Measurements from ENCODE around the gene GRB14.
"Not testable (repeated sequence)": the region's sequence is repeated elsewhere in the genome, so short reads cannot be mapped to it uniquely, and the experiment has no call there.

The GRB14 gene

DNA sequence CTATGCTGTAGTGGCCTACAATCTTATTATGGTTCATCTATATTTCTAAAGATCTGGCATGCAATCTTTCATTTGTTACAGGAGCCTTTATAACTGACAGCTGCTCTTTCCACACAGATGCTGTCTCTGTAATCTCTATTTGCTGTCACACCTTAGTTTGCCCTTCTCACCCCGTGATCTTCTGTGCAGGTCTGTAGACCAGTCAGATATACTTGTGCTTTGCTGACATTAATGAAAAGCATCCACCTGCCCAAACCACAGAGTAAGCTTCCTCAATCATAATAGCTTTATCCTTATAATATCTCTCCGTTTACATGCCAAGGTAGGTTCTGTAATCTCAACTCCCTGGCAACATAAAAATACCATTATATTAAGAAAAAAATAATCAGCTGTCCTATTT is 122.4 kb downstream of the GRB14 start:
- H3K4me3 ChIP-seq (ENCODE audit: low read depth, low read length): no peak overlapping the region

DNA sequence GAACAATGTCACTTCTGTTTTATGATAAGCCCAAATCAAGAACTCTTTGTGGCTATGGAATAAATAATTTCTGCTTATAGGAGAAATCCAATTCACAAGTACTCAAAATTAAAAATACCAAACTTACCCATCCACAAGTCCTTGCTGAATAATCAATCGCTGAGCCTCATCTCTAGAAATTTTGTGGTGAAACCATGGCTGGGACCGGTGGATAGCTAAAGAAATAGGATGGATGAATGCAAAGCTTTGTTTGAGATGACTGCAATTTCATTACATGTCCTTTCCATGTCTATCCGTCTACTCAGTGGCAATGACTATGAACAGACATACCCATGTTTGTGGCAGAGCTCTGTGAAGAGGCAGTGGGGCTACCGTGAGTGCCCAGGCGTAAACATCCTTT is 124.4 kb downstream of the GRB14 start:
- H3K4me3 ChIP-seq (ENCODE audit: low read depth, low read length): no peak overlapping the region

DNA sequence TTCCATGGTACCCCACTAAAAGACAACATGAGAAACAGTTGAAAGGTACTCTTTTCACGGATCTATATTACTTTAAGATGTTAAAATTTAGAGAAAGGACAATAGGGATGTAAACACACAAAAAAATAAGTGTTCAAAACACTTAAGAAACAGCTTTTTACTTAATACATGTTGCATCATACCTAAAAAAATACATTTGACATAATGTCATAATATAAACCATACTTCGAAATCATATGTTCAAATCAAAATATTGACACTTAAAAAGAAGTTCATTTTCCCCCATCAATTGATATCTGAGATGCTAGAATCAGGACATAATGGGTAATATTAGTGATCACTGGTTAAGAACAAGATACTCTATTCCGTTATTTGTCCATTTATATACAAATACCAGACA is 124.9 kb downstream of the GRB14 start:
- H3K4me3 ChIP-seq (ENCODE audit: low read depth, low read length): no peak overlapping the region

DNA sequence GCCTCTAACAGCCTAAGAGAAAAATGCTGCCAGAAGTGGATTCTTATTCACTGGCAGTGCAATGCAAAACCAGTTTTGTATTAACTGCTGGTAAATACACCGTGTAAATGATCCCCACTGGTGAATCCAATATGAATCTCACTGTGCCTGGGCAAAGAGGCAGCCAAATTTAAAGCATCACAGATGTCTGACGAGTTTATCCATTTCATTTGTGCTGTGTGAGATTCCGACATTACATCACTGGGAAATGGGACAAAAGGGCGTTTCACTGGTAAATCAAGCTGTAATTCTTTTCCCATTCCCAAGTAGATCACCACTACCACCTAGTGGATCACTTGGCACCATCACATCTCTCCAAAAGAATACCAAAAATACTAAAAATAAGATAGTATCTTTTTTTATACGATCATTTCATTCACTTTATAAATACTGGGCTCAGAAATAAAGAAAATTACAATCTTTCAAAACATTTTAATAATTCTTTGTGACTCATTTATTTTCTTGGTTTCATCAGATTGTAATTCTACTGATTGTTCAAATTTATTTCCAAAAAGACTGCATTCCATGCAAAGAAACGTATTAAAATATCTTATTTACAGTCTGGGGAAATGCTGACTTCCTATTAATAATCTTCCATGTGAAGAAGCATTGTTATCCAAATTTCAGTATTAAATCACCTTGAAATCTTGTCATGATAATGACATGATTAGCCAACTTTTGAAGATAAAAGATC is 125.6 kb downstream of the GRB14 start:
- no peak overlapping the region for H3K4me3 ChIP-seq (ENCODE audit: low read depth, low read length)

DNA sequence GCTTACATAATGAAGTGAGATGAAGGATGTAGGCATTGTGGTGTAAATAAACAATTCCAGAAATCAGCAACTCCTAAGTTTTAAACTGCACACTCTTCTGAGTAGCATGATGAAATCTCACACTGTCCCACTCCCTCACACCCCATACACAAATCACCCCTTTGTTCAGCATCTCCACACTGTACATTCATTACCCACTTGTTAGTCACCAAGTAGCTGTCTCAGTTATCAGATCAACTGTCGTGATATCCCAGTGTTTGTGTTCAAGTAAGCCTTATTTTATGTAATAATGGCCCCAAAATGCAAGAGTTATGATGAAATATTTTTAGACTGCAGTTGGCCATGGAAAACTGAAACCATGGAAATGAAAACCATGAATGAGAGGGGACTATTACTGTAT is 135.7 kb downstream of the GRB14 start:
- no peak overlapping the region for H3K4me3 ChIP-seq (ENCODE audit: low read depth, low read length)

DNA sequence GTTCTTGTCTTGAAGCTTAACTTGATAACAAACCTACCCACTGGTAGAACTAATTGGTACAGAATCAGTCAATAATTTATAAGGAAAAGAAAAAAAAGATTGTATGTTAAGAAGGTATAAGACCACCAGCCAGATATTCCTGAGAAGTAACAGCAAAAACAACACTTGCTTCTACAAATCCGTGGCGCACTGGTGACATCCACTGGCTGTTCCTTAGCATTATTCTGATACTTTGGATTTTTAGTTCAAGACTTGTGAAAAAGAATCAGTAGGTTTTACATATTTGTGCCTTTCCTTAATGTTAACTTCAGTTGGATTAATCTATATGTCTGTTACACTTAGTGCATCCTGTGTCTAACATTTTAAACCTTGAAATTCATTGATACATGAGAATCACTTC is 141.8 kb downstream of the GRB14 start:
- H3K4me3 ChIP-seq (ENCODE audit: low read depth, low read length): no peak overlapping the region

DNA sequence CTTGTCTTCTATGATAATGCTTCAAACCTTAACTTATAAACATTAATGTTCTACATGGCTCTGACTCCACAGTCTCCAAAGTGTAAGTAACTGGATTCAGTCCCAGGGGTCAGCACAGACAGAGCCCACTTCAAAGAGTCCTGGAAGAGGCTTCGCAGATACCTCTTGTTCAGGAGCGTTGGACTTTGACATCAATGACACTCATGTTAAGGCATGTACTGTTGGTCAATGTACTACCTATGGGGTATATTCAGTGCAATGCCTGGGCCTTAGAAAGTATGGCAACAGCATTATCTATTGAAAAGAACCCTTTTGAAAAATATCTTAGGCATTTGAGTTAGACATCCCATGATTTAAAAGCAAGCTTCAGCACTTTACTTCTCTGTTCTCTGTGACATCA is 143.1 kb downstream of the GRB14 start:
- H3K4me3 ChIP-seq (ENCODE audit: low read depth, low read length): no peak overlapping the region

DNA sequence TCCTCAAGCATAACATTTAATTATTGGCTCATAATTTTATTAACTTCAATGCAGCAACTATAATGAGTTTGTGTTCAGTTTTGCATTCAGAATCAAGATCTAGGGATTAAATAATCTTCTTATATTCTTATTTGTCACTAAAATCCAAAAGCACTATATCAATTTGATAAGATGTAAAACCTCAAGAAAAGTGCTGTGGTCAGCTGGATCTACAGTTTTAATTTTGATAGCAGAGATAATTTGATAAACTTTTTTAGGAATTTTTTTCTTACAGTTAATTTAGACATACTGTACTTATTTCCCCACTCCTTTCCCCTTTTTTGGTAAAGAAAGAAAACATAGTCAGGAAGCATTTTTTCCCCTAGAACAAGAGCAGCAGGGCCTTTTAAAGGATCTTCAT is 146.4 kb downstream of the GRB14 start:
- no peak overlapping the region for H3K4me3 ChIP-seq (ENCODE audit: low read depth, low read length)

DNA sequence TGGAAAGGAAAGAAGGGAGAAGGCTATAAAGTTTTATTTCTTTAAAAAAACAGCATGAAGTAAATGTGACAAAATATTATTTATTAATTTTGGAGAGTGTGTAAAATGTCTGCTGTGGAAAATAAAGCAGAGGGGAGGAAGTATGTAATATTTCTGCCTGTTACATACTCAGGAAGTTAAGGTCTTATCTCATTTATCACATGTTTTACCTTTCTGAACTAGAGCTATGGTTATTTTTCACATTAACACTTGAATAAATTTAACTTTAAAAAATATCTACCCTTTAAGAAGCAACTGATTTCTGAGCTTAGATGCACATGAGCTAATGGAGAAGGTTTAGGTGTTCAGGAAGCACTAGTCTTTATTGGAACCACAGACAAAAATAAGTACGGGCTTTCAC is 148.3 kb downstream of the GRB14 start:
- H3K4me3 ChIP-seq (ENCODE audit: low read depth, low read length): no peak overlapping the region

DNA sequence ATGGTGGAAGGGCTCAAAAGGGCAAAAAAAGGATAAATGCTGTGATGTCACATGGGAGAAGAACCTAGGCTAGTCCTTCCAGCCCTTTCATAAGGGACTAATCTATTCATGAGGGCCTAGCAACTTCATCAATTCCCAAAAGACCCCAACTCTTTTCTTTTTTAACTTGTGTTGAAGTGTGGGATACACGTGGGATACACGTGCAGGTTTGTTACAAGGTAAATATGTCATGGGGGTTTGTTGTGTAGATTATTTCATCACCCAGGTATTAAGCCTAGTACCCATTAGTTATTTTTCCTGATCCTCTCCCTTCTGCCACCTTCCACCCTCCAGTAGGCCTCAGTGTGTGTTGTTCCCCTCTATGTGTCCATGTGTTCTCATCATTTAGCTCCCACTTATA is 156.2 kb downstream of the GRB14 start:
- H3K4me3 ChIP-seq (ENCODE audit: low read depth, low read length): not testable (repeated sequence)

DNA sequence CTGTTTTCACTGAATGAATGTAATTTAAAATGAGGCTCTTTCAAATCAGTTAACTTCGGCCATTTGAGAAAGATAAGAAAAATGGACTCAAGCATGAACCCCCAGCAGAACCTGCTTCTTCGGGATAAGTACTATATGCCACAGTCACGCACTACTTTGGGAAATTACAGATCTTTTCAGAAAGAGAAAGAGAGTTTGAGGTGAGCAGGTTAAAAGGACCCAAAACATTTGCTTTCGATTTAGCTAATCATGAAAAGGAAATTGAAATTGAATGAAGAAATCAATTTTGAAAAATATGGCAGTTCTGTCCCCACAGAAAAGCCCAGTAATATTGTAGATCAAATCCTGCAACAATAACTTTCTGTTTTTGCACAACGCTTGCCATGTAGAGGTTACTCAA is 156.9 kb downstream of the GRB14 start:
- no peak overlapping the region for H3K4me3 ChIP-seq (ENCODE audit: low read depth, low read length)

DNA sequence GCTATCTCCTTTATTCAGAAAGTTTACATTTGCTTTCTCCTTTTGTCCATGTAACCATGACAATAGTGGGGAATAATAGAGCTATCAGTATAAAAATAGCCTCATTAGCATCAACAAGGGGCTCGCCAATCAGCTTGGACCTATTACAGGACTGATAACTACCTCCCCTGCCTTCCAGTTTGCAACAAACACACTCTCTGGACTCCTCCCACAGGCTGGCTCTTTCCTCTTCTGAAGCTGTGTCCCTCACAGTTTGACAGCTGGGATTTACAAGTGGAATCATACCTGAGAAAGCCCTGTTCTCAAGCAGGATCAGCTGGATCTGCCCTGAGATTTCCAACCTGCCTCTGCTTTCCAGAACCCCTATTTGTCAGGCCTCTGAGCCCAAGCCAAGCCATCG is 162.5 kb downstream of the GRB14 start:
- H3K4me3 ChIP-seq (ENCODE audit: low read depth, low read length): no peak overlapping the region

DNA sequence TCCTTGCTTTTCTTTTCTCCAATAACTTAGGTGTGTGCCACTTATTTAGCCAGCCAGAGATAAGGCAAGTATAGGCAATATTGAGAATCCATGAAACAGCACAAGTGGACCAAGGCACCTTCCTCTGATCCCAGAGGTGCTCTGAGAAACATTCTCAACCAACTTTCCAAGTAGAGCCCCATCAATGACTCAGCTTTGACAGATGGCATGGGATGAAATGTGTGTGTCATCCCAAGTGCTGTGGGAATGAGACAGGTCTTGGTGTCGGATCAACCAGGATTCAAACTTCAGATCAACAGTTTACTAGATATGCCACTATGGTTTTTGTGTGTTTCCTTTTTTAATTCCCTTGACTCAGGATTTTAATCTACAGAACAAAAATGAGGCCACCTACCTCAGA is 164.0 kb downstream of the GRB14 start:
- H3K4me3 ChIP-seq (ENCODE audit: low read depth, low read length): no peak overlapping the region

DNA sequence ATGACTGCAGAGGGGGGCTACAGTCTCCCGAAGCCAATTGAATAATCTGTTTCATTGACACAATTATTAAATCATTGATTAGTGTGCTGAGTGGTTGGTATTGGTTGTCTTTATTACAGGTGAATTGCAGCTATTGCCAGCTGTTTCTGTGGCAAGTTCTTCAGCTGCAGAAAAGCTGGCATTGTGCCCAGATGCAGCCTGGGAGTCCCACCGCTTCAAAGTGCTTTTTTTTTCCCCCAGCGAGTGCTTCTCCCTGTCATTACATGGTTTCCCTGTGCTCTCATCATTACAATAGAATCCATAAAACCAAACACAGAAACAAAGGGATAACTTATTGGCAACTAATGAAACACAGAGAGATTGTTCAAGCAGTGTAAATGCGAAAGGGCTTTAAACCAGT is 164.7 kb downstream of the GRB14 start:
- no peak overlapping the region for H3K4me3 ChIP-seq (ENCODE audit: low read depth, low read length)

DNA sequence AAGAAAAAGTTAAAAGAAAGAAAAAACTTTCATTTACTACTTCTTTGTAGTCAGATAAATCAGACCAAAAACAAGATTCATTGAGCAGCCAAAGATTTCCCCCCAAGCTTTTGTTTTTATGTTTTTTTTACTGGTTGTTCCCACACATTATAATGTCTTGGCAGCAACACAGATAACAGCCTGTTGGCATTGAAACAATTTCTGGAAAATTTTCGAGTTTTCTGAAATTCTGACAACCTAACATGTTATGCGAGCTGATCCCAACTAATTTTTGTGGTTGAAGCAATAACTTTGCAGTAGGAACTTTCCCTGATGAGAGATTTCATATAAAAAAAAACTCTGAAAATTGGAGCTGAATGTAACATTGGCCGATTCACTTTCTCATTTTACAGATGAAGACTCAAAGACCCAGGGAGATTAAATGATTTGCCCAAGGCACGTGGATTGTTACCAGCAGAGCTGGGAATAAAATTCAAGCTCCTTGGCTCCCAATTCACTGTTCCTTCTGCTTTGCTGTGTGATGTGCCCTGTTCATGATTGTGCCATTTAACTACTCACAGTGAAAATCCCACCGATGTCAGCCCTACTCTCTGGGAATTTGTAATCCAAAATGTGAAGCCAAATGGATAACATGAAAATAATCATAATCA is 167.5 kb downstream of the GRB14 start:
- no peak overlapping the region for H3K4me3 ChIP-seq (ENCODE audit: low read depth, low read length)

DNA sequence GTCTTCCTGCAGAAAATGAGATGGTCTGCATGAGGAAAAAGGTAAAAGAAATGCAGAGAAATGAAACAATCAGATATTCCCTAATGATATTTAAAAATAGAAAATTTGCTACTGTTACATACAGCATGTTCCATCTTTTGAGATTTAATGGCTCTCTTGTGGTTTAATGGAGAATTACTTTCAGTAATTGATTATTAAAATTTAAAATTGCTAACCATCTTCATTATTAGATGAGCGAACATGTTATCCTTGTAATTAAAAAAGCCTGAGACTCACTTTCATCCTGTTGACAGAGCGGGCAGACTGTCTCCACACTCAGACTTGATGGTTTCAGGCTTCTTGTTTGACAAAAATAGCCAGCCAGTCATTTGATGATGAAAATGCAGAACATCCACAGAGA is 171.0 kb downstream of the GRB14 start:
- H3K4me3 ChIP-seq (ENCODE audit: low read depth, low read length): no peak overlapping the region

DNA sequence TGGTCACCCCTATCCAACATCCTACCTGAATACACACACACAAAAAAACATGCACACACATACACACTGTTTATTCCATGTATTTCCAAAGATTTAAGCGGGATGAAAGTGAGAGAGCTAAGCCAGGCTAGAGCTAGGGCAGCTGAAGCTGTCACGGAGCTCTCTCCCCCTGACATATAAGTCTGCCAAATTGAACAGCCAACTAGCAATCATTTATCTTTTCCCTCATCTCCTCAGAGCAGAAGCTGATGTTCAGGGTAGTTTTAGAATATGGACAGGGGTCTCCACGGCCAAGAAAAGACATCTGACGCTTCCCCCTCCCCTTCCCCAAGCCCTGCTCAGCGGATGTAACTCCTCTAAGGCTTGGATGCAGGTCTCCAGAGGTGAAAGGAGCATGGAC is 171.6 kb downstream of the GRB14 start:
- H3K4me3 ChIP-seq (ENCODE audit: low read depth, low read length): no peak overlapping the region

DNA sequence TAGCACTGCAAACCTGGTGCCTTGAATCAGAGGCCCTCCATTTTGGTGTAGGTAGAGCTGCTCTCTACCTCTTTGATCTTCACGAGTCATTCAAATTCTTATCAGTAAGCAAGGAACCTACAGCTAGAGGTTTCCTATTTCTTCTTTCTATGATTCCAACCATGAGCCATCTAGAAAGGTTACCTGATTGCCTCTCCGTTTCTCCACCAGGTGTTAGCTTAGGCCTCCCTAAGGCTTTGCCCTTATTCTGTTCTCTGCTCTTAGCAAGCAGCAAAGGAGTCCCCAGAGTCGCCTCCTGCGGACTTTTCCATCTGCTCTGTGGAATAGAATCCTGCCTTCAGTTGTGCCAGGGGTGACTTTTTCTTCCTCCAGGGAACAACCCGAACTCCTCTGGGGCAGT is 173.6 kb downstream of the GRB14 start:
- H3K4me3 ChIP-seq (ENCODE audit: low read depth, low read length): no peak overlapping the region
